Activated T-cell treated with anti-CD3 and anti-CD28 coated beads for 24 hours (primary cell): Measurements from ENCODE around the gene HOXD9.

ENCODE experiments used
- DNase-seq: peaks from one replicate; pipeline ENCODE4 v3.0.0-alpha.2; 2020; ENCODE audit warnings: low read depth

Gene HOXD9

GRCh38 chr2:176165370-176166050 lies 43.0 kb downstream of the HOXD9 start:
- no peak for DNase-seq

- DNase-seq, result no peak
Measured at GRCh38 chr2:176166272-176166671, 43.8 kb downstream of the HOXD9 start.

- DNase-seq, result no peak
Measured at GRCh38 chr2:176167398-176167797, 44.9 kb downstream of the HOXD9 start.

GRCh38 chr2:176169181-176169580 lies 46.7 kb downstream of the HOXD9 start:
- no peak for DNase-seq

- no peak for DNase-seq
Measured at GRCh38 chr2:176169711-176170110, 47.2 kb downstream of the HOXD9 start.

GRCh38 chr2:176170602-176171305 lies 48.2 kb downstream of the HOXD9 start:
- no peak for DNase-seq

- no peak for DNase-seq
Measured at GRCh38 chr2:176171351-176172006, 49.0 kb downstream of the HOXD9 start.

GRCh38 chr2:176172007-176172894 lies 49.7 kb downstream of the HOXD9 start:
- DNase-seq, result no peak

- no peak for DNase-seq
Measured at GRCh38 chr2:176172895-176173566, 50.5 kb downstream of the HOXD9 start.

GRCh38 chr2:176173567-176174381 lies 51.3 kb downstream of the HOXD9 start:
- no peak for DNase-seq

GRCh38 chr2:176174382-176174823 lies 51.9 kb downstream of the HOXD9 start:
- no peak for DNase-seq
